AG08395 (cell line): Measurements from ENCODE around the gene RHBDF1.
A peak's percentile ranks its signal among the peaks of the same experiment; 100 is the strongest.
"Not testable (repeated sequence)": the region's sequence is repeated elsewhere in the genome, so short reads cannot be mapped to it uniquely, and the experiment has no call there.

ENCODE experiments used
- DNase-seq: peaks from one replicate; pipeline ENCODE4 v3.0.0; 2012; ENCODE audit warnings: mixed read lengths, low spot score

RHBDF1 gene

DNA sequence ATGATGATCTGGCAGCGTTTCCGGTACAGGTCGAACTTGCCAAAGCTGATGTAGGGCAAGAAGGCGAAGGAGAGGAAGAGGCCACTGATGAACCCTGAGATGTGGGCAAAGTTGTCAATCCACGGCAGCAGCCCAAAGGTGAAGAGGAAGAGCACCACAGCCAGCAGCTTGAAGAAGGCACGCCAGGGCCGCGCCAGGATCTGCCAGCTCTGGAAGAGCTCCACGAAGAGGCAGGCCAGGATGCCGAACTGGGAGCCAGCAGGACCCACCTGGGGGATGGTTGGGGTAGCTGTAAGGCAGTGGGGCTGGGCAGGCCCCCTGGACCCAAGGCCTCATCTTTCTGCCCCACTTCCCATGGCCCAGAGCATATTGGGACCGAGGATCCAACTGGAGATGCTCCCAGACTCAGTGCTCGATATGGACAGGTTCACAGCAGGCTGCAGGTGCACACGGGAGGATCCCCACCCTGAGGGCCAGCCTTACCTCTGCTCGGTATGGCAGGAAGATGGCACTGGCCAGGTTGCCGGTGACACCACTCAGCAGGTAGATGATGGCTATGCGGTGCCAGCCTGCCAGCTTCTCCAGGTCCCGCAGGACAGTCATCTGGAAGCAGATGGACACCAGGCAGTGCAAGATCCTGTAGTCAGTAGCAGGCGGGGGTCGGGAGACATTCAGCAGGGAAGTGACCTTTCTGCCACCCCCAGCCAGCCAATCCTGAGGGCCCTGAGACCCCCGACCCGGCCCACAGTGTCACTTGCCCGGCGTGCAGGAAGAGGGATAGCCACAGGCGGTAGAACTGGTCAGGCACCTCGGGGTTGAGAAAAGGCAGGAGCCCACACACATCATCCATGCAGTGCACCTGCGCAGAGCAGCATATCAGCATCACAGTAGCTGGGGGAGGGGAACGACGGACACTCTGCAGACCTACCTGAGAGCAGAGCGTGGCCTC, 13.7 kb downstream of the RHBDF1 start:
- no peak for DNase-seq

- DNase-seq: no peak
Measured at GRCh38 chr16:57711-58110, 14.7 kb downstream of the RHBDF1 start.

GRCh38 chr16:56231-56927, 16.1 kb downstream of the RHBDF1 start:
- no peak for DNase-seq

DNA sequence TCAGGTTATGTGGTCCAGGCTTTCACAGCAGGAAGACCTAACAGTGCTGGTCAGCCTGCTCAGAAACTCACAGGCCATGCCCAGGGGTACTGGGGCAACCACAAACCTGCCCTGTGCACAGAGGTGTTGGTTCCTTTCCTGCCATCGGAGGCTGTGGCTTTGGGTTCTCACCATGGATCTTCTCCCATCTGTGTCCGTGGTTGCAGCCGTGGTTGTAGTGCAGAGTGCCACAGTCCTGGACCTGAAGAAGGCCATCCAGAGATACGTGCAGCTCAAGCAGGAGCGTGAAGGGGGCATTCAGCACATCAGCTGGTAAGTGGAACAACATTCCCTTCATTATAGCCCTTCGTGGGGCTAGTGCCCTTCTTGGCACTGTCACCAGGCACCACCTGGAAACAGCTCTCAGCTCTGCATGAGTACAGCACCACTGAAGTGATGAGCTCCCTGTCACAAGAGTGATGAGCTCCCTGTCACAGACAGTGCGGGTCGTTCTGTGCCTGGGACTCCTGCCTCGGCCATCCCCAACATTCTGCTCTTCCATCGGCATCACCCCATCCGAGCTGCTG, 16.8 kb downstream of the RHBDF1 start:
- DNase-seq: no peak

DNA sequence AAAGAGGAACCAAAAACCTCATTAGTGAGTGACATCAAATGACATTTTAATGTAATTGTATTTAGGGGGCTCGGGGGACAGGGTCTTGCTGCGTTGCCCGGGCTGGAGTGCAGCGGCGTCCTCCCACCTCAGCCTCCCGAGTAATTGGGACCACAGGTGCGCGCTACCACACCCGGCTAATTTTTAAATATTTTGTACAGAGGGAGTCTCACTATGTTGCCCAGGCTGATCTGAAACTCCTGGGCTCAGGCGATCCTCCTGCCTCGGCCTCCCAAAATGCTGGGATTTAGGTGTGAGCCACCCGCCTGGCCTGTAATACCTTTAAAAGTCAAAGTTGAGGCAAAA, 18.2 kb downstream of the RHBDF1 start:
- no peak for DNase-seq

DNA sequence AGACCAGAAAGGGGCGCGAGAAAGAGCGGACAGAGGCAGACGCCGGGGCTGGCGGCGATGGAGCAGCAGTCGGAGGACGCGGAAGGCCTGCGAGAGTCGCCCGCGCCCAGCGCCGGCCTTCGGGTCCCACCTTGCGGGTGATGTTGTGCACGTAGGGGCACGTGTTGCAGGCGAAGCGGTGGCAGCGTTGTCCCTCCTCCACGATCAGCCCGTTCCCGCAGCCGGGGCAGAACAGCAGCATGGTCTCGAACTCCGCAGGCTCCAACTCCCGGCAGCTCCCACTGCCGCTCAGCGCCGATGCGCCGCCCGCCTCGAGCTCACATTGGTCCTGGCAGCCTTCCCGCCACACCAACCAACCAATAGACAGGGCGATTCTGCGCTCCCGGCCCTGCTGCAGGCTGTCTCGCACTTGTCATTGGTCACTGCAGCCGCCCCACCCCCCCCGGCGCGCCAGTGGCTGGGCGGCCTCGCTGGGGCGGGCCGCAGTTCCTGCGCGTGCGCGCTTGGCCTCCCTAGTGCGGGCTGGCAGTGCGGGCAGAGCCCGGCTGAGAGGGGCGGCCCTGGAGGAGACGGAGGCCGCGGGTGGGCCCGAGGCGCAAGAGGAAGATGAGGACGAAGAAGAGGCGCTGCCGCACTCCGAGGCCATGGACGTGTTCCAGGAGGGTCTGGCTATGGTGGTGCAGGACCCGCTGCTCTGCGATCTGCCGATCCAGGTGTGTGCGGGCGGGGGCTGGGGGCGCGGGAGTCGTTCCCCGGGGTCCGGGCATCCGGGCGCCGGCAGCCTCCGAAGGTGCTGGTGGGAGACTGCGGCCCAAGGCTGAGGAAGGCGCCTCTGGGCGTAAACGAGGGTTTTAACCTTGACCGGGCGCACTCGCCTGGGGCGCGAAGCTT, 18.8 kb downstream of the RHBDF1 start, which contains the start of the genes POLR3K and SNRNP25:
Gene POLR3K (minus strand): TSS at position 263 of the 891 bp plus-strand sequence. CDS start 22 bp downstream, at position 241.
Gene SNRNP25 (plus strand): TSS at position 483 of the 891 bp plus-strand sequence. CDS start 189 bp downstream, at position 672.
- peak; percentile 100 for DNase-seq

GRCh38 chr16:50769-51591, 21.5 kb downstream of the RHBDF1 start:
- DNase-seq: no peak

DNA sequence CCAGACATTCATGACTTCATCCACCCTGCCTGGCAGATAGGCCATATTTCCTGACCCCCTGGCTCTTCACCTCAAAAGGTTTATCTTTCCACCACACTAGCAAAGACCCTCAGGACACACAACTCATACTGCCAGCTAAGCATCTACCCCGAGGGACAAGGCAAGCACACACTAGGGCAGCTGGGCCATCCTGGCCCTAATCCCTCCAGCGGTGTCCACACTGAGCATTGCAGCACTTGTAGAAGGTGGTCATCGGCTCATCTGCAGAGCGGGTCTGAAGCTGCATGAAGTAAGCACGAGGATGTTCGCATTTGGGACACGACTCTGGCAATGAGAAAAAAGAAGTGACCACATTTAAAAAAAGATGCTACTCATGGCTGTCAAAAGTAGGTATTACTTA, 25.2 kb downstream of the RHBDF1 start:
- DNase-seq: no peak

DNA sequence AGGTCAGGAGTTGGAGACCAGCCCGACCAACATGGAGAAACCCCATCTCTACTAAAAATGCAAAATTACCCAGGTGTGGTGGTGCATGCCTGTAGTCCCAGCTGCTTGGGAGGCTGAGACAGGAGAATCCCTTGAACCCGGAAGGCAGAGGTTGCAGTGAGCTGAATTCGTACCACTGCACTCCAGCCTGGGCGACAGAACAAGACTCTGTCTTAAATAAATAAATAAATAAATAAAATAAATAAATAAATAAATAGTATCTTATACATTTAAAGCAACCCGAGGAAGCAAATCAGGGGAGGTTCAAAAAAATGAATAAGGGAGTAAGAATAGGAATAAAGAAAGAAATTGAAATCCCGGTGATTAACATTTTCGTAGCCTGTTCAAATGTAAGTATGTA, 25.9 kb downstream of the RHBDF1 start:
- DNase-seq: not testable (repeated sequence)

- DNase-seq: no peak
Measured at GRCh38 chr16:45454-45853, 27.0 kb downstream of the RHBDF1 start.

GRCh38 chr16:44655-45054, 27.8 kb downstream of the RHBDF1 start:
- no peak for DNase-seq

- DNase-seq: no peak
Measured at GRCh38 chr16:43294-43693, 29.1 kb downstream of the RHBDF1 start.

DNA sequence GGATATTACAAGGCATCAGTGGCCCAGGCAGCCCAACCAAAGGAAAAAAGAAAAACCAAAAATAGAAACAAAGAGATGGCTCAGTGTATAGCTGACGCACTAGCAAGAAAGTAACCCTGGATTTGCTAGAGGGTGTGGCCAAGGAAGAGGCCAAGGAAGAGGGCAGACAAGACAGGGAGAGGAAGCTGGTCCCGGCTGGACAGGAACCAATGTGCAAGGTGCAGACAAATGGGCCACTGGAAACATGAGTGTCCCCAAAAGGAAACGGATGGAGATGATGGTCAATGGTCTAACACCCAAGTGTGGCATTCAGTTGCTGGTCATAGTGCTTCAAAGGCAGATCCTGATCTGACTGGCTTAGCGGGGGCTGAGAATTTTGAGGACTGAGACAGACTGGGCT, 29.7 kb downstream of the RHBDF1 start:
- DNase-seq: no peak

DNA sequence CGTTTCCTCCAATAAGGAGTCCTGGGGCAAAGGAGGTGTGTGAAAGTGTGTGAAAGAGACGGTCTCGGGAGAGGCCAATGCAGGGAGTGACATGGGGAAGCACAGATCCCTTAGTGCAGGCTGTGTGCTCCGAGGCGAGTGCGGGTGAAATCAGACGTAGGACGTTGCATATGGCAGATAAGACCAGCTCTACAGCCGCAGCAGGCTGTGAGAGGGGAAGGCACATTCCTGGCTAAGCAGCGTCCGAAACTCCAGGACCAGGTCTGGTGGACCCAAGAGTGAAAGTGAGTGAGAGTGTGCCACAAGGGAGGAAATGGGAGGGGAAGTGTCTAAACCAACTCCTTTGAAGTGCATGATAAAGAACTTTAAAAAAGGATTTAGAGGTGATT, 30.4 kb downstream of the RHBDF1 start:
- DNase-seq: no peak

- no peak for DNase-seq
Measured at GRCh38 chr16:41439-42068, 30.9 kb downstream of the RHBDF1 start.

- DNase-seq: no peak
Measured at GRCh38 chr16:38941-39892, 33.2 kb downstream of the RHBDF1 start.

DNA sequence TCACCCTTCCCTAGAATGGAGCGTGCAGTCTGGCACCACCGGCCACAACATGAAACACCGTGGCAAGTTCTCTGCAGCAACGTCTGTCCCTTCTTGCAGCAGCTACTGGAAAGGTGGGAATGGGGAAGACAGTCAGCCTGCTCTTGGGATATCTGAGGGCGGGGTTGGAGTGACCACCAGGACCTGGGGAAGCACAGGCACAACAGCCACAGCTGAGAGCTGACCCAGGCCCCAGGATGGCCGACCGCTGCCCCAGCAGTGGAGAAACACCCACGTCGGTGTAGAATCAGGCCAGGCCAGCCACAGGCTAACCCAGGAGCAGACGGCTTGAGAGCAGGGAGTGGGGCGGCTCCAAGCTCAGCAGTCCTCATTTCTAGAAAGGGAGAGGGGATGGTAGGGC, 34.2 kb downstream of the RHBDF1 start:
- DNase-seq: not testable (repeated sequence)

DNA sequence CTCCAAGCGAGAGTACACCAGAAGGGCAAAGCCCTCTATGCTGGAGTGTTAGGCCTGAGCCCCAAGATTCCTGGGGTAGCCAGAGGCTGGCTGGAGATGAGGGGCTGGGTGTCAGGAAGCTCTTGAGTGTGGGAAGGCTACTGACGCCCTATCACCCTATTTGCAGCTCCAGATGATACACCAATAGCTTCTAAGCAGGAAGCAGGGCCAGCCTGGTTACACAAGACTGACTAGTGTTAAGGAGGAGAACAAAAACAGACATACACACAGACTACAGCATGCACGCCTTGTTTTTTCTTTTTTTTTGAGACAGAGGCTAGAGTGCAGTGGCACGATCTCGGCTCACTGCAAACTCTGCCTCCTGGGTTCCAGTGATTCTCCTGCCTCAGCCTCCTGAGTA, 34.9 kb downstream of the RHBDF1 start:
- DNase-seq: no peak

DNA sequence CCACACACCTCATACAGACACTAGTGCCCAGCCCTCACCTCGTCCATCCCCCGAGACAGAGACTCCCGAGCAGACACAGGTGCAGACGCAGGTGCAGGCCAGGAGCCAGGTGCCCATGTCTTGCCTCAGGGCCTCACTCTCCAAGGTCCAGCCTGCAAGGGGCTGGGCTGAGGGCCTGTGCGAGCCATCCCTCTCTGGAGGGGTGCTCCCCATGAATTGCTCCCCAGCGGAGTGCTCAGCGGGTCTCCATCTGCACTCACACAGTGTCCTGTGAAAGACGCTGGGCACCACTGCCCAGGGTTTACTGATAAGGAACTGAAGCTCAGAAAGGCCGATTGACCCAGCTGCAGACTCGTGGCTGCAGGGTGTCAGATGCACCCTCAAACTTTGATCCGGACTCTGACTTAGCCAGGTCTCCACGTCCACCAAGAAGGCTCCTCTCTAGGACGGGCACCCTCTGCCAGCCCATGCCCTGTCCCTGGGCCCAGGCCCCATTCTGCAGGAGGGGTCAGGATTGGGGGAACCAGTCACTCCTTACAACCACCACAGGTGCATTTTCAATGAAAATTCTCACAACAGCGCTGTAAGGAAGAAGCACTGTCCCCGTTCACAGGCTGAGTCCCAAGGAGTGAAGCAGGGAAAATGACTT, 36.0 kb downstream of the RHBDF1 start:
- DNase-seq: no peak
